Fibroblast of villous mesenchyme (primary cell): ENCODE results near the gene TRAPPC5. TPM values are rescaled to one million over a fixed set of nuclear protein-coding genes. Genes with fewer than 3 reads are reported as not detected.

Experiments used
- DNase-seq: peaks from one replicate; pipeline ENCODE4 v3.0.0-alpha.2; 2010; ENCODE audit warnings: low read depth
- H3K4me3 ChIP-seq: 2 replicates; pipeline ENCODE4 v1.5.1; 2011; ENCODE audit warnings: low read depth, mild to moderate bottlenecking, low read length
- CTCF ChIP-seq: IDR thresholded peaks from 2 replicates; pipeline ENCODE4 v1.5.1; 2012; ENCODE audit warnings: low read depth, mild to moderate bottlenecking, low read length; ENCODE audit not compliant: insufficient read depth
- total RNA-seq: library from RNA; depleted of rRNA; stranded (reverse); fragments of >200 nt; gene quantifications from 2 replicates; pipeline ENCODE4 v1.2.3, GENCODE V29; 2012

The TRAPPC5 gene
- total RNA-seq, 1 donor = 29.8 TPM

GRCh38 chr19:7654401-7654800 is 26.2 kb upstream of the TRAPPC5 start:
- no peak overlapping the region for H3K4me3 ChIP-seq
- no peak for TF ChIP-seq CTCF
- DNase-seq = no peak

GRCh38 chr19:7655581-7655980 is 25.1 kb upstream of the TRAPPC5 start:
- H3K4me3 ChIP-seq = no peak overlapping the region
- DNase-seq = no peak
- no peak for TF ChIP-seq CTCF

GRCh38 chr19:7657131-7657751 is 23.4 kb upstream of the TRAPPC5 start:
- DNase-seq = peak; percentile 58
- no peak for TF ChIP-seq CTCF

GRCh38 chr19:7658219-7658686 is 22.4 kb upstream of the TRAPPC5 start:
- no peak for DNase-seq
- no peak overlapping the region for H3K4me3 ChIP-seq
- TF ChIP-seq CTCF = no peak

More at GRCh38 chr19:7657131-7657751, 23.4 kb upstream of the TRAPPC5 start:
- H3K4me3 ChIP-seq = no peak overlapping the region

- no peak overlapping the region for H3K4me3 ChIP-seq
- no peak for DNase-seq
- TF ChIP-seq CTCF = no peak
These were observed 18.7 kb upstream of the TRAPPC5 start for GRCh38 chr19:7661744-7662538.

GRCh38 chr19:7662657-7663056 is 18.0 kb upstream of the TRAPPC5 start:
- no peak for DNase-seq
- H3K4me3 ChIP-seq = no peak overlapping the region
- TF ChIP-seq CTCF = no peak
